H1 (cell line): ENCODE results near the gene FMN2.

Experiments used
- ASH2L ChIP-seq: fragments of 200-600, 300-600 bp; sonication (generic); IDR thresholded peaks from one replicate; pipeline ENCODE4 v1.7.1; 2017; ENCODE audit warnings: low read length
- CBX5 ChIP-seq: fragments of 300-800, 300-1000 bp; sonication (generic); IDR thresholded peaks from 2 replicates; pipeline ENCODE4 v1.7.1; 2016; ENCODE audit warnings: antibody characterized with exemption, low read length, low read depth
- CTCF ChIP-seq, 3 experiments: IDR thresholded peaks; 1 replicate in 2 of 3; 2 replicates in 1 of 3; pipeline versions ENCODE4 v1.5.1 to v1.6.1; 2011; ENCODE audit warnings: low read length in 3 of 3, mild to moderate bottlenecking in 3 of 3, inconsistent platforms in 2 of 3, low read depth in 1 of 3, moderate library complexity in 1 of 3; ENCODE audit not compliant: insufficient read depth in 1 of 3; ENCODE audit errors: control extremely low read depth in 1 of 3
- EP300 ChIP-seq, 2 experiments: IDR thresholded peaks; 1 replicate in 1 of 2; 2 replicates in 1 of 2; pipeline ENCODE4 v1.6.1; 2011 to 2012; ENCODE audit warnings: low read depth in 2 of 2, low read length in 2 of 2, mild to moderate bottlenecking in 2 of 2, borderline replicate concordance in 1 of 2, inconsistent platforms in 1 of 2, moderate library complexity in 1 of 2
- EZH2 ChIP-seq: fragments of 200-600 bp; sonication (generic); IDR thresholded peaks from 2 replicates; pipeline ENCODE4 v1.7.1; 2012; ENCODE audit warnings: low read depth, mild to moderate bottlenecking, moderate library complexity, low read length, inconsistent platforms; ENCODE audit not compliant: severe bottlenecking
- POLR2A ChIP-seq, 2 experiments: IDR thresholded peaks; 1 replicate in 1 of 2; 2 replicates in 1 of 2; pipeline ENCODE4 v1.6.1; 2011; ENCODE audit warnings: low read depth in 2 of 2, low read length in 2 of 2, mild to moderate bottlenecking in 2 of 2; ENCODE audit errors: control extremely low read depth in 1 of 2
- POLR2AphosphoS5 ChIP-seq: IDR thresholded peaks from 2 replicates; pipeline ENCODE4 v1.6.1; 2011; ENCODE audit warnings: low read depth, low read length
- RXRA ChIP-seq: IDR thresholded peaks from 2 replicates; pipeline ENCODE4 v1.6.1; 2011; ENCODE audit warnings: low read depth, mild to moderate bottlenecking, low read length, moderate library complexity; ENCODE audit not compliant: insufficient read depth
- SIRT6 ChIP-seq: IDR thresholded peaks from one replicate; pipeline ENCODE4 v1.7.1; 2012; ENCODE audit warnings: low read length, inconsistent platforms
- SP2 ChIP-seq: IDR thresholded peaks from 2 replicates; pipeline ENCODE4 v1.6.1; 2012; ENCODE audit warnings: mild to moderate bottlenecking, low read length, inconsistent platforms
- SRF ChIP-seq: IDR thresholded peaks from 2 replicates; pipeline ENCODE4 v1.6.1; 2011; ENCODE audit warnings: mild to moderate bottlenecking, low read depth, low read length, moderate library complexity
- TAF1 ChIP-seq: IDR thresholded peaks from 2 replicates; pipeline ENCODE4 v1.6.1; 2011; ENCODE audit warnings: mild to moderate bottlenecking, low read depth, low read length
- TF ChIP-seq, protein P1 (sequence below): IDR thresholded peaks from 2 replicates; pipeline ENCODE4 v1.6.1; 2012; ENCODE audit warnings: low read length, inconsistent platforms

DNA sequence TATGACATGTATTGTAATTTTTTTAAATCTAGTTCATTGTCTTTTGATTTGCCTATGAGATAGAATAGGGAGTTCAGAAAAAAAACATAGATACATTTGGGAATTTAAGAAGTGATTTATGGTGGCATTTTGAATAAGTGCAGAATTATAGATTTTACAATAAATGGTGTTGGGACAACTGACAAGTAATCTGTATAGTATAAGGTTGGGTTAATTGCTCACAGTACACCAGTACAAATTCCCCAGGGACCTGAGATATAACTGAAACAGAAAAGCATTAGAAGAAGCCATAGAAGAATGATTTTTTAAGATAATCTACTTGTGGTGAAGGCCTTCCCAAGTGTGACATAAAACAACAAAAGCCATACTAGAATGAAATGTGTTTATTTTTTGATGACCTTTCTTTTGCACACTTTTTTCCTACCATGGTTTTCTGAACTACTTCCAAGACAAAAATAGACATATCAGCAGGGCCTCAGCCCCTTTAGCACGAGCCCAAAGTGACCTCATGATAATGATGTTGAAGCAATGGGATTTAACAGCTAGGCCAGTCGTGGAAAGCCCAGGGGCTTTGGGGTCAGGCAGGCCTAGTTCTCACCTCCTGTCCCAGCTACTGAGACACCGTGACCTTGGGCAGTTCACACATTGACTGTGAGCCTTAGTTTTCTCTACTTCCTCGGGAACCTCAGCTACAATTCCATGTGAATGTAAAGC lies 432.8 kb downstream of the FMN2 start:
- TF ChIP-seq, protein P1, sequence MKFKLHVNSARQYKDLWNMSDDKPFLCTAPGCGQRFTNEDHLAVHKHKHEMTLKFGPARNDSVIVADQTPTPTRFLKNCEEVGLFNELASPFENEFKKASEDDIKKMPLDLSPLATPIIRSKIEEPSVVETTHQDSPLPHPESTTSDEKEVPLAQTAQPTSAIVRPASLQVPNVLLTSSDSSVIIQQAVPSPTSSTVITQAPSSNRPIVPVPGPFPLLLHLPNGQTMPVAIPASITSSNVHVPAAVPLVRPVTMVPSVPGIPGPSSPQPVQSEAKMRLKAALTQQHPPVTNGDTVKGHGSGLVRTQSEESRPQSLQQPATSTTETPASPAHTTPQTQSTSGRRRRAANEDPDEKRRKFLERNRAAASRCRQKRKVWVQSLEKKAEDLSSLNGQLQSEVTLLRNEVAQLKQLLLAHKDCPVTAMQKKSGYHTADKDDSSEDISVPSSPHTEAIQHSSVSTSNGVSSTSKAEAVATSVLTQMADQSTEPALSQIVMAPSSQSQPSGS = no peak
- no peak for TF ChIP-seq SP2
- no peak for TF ChIP-seq EP300 (IDR thresholded peaks at IDR 0.05; ENCODE audit: borderline replicate concordance in 1 of 2, low read depth in 2 of 2, low read length in 2 of 2)
- TF ChIP-seq POLR2AphosphoS5 = no peak
- no peak for TF ChIP-seq CTCF (IDR thresholded peaks at IDR 0.05; ENCODE audit: control extremely low read depth in 1 of 3, insufficient read depth in 1 of 3, low read depth in 1 of 3, low read length in 3 of 3)
- TF ChIP-seq TAF1 = no peak
- no peak for TF ChIP-seq CBX5
- TF ChIP-seq EZH2 = no peak
- no peak for TF ChIP-seq RXRA
- TF ChIP-seq POLR2A (IDR thresholded peaks at IDR 0.05; ENCODE audit: control extremely low read depth in 1 of 2, low read depth in 2 of 2, low read length in 2 of 2) = no peak
- no peak for TF ChIP-seq ASH2L
- TF ChIP-seq SIRT6 = no peak
- no peak for TF ChIP-seq SRF
